Measurements from ENCODE around the gene S1PR5. TPM values are rescaled to one million over a fixed set of nuclear protein-coding genes. Genes with fewer than 3 reads are reported as not detected.
A peak's percentile ranks its signal among the peaks of the same experiment; 100 is the strongest.

Gene S1PR5
- total and polyA plus RNA-seq, 9 of the 15 experiments (the other 6 are each of a cell fraction or from before 2014, with no cell fraction given), result 0.03 to 0.54 (median 0.35) TPM; not detected in 4

- TF ChIP-seq ATF7 (IDR thresholded peaks at IDR 0.05), result peak; percentile 70; the same call in 1 of the 2 replicates
- TF ChIP-seq MNT (conservative IDR thresholded peaks at IDR 0.05), result peak; percentile 61 to 70
- no peak for TF ChIP-seq KHSRP (IDR thresholded peaks at IDR 0.05)
- peak; percentile 72 for TF ChIP-seq PCBP1 (IDR thresholded peaks at IDR 0.05; ENCODE audit: low read depth, low read length, poor library complexity, severe bottlenecking)
- TF ChIP-seq GATAD2B (IDR thresholded peaks at IDR 0.05; ENCODE audit: borderline replicate concordance), result no peak
- TF ChIP-seq ZBTB12 (CRISPR knock-in tag; IDR thresholded peaks at IDR 0.05), result no peak
- no peak for TF ChIP-seq ZNF586 (CRISPR knock-in tag; conservative IDR thresholded peaks at IDR 0.05)
- peak; percentile 56; the same call in 1 of the 2 replicates for TF ChIP-seq ELF2 (CRISPR knock-in tag; IDR thresholded peaks at IDR 0.05)
- TF ChIP-seq CEBPB (tag; IDR thresholded peaks at IDR 0.05), result no peak
- TF ChIP-seq HIVEP1 (CRISPR knock-in tag; IDR thresholded peaks at IDR 0.05), result no peak
- peak; percentile 35 for TF ChIP-seq FUS (optimal IDR thresholded peaks at IDR 0.05; ENCODE audit: low read depth, low read length)
- peak; percentile 33 for TF ChIP-seq TAF9B (IDR thresholded peaks at IDR 0.05; ENCODE audit: partially characterized antibody)
- no peak for TF ChIP-seq TSC22D4 (tag; IDR thresholded peaks at IDR 0.05)
- TF ChIP-seq BCOR (IDR thresholded peaks at IDR 0.05), result no peak
- no peak for TF ChIP-seq NCOA1 (IDR thresholded peaks at IDR 0.05; ENCODE audit: low read depth)
- TF ChIP-seq ZNF507 (tag; conservative IDR thresholded peaks at IDR 0.05), result no peak
- peak; percentile 73 to 85; a peak in 3 of 4 replicates for TF ChIP-seq MAZ (CRISPR knock-in tag; conservative IDR thresholded peaks at IDR 0.05 in 1 of 2, IDR thresholded peaks at IDR 0.05 in 1 of 2)
- no peak for TF ChIP-seq TCF7 (IDR thresholded peaks at IDR 0.05; ENCODE audit: borderline replicate concordance)
- no peak for TF ChIP-seq ZNF184 (CRISPR knock-in tag; IDR thresholded peaks at IDR 0.05)
- no peak for TF ChIP-seq ZNF41 (CRISPR knock-in tag; conservative IDR thresholded peaks at IDR 0.05)
- TF ChIP-seq ZNF740 (CRISPR knock-in tag; IDR thresholded peaks at IDR 0.05), result peak; percentile 98
- TF ChIP-seq ZNF740 (tag; IDR thresholded peaks at IDR 0.05), result peak in 1 of 2 experiments; percentile 96; a peak in 2 of 4 replicates
- TF ChIP-seq SIX5 (IDR thresholded peaks at IDR 0.05; ENCODE audit: borderline replicate concordance in 1 of 2, insufficient read depth in 1 of 2, low read depth in 1 of 2, low read length in 2 of 2), result no peak
- no peak for TF ChIP-seq ZNF140 (CRISPR knock-in tag; IDR thresholded peaks at IDR 0.05)
- no peak for TF ChIP-seq MCM5 (IDR thresholded peaks at IDR 0.05; ENCODE audit: low read depth)
- no peak for TF ChIP-seq TAL1 (IDR thresholded peaks at IDR 0.05)
- TF ChIP-seq ATF1 (CRISPR knock-in tag; IDR thresholded peaks at IDR 0.05), result no peak
- TF ChIP-seq ATF1 (tag; IDR thresholded peaks at IDR 0.05), result peak; percentile 55; the same call in 1 of the 2 replicates
- TF ChIP-seq NFE2 (IDR thresholded peaks at IDR 0.05; ENCODE audit: low read depth), result 0 out of 2 replicates have a peak, but pooled peaks have one; percentile 38
Measured at GRCh38 chr19:10565567-10566407, 48.5 kb upstream of the S1PR5 start, which contains the start of gene KRI1 (continued).

Data from K562 (cell line).